IPS-11a (cell line): ENCODE measurements around the gene KIF21B.

Experiments
- H3K4me3 ChIP-seq: one replicate; pipeline ENCODE4 v1.5.1; 2013; ENCODE audit warnings: low read depth, low read length, control low read depth

KIF21B gene

GRCh38 chr1:201023517-201023902 is at the start of gene KIF21B:
Gene KIF21B (minus strand): TSS chr1:201023714. CDS start chr1:201023383, 331 bp downstream.
- peak within 1 kb of the TSS; percentile 47 for H3K4me3 ChIP-seq

- no peak overlapping the region for H3K4me3 ChIP-seq
These were observed 49.4 kb upstream of the KIF21B start for GRCh38 chr1:201072922-201073321.

GRCh38 chr1:201072149-201072548 is 48.6 kb upstream of the KIF21B start:
- no peak overlapping the region for H3K4me3 ChIP-seq

- no peak overlapping the region for H3K4me3 ChIP-seq
These were observed 46.1 kb upstream of the KIF21B start for GRCh38 chr1:201069636-201070035.

GRCh38 chr1:201068976-201069375 is 45.5 kb upstream of the KIF21B start:
- H3K4me3 ChIP-seq: no peak overlapping the region

- H3K4me3 ChIP-seq: no peak overlapping the region
These were observed 43.5 kb upstream of the KIF21B start for GRCh38 chr1:201066986-201067385.

- no peak overlapping the region for H3K4me3 ChIP-seq
These were observed 42.2 kb upstream of the KIF21B start for GRCh38 chr1:201065686-201066085.

- H3K4me3 ChIP-seq: no peak overlapping the region
These were observed 41.3 kb upstream of the KIF21B start for GRCh38 chr1:201064806-201065205.

GRCh38 chr1:201063145-201063544 is 39.6 kb upstream of the KIF21B start:
- no peak overlapping the region for H3K4me3 ChIP-seq

GRCh38 chr1:201062511-201063091 is 39.1 kb upstream of the KIF21B start:
- no peak overlapping the region for H3K4me3 ChIP-seq

- H3K4me3 ChIP-seq: no peak overlapping the region
These were observed 38.4 kb upstream of the KIF21B start for GRCh38 chr1:201061886-201062285.

- H3K4me3 ChIP-seq: no peak overlapping the region
These were observed 37.5 kb upstream of the KIF21B start for GRCh38 chr1:201061049-201061448.

GRCh38 chr1:201060586-201060985 is 37.1 kb upstream of the KIF21B start:
- no peak overlapping the region for H3K4me3 ChIP-seq

- H3K4me3 ChIP-seq: no peak overlapping the region
These were observed 36.5 kb upstream of the KIF21B start for GRCh38 chr1:201059871-201060555.

GRCh38 chr1:201059401-201059800 is 35.9 kb upstream of the KIF21B start:
- H3K4me3 ChIP-seq: no peak overlapping the region

- no peak overlapping the region for H3K4me3 ChIP-seq
These were observed 30.6 kb upstream of the KIF21B start for GRCh38 chr1:201054091-201054543.

GRCh38 chr1:201053155-201053860 is 29.8 kb upstream of the KIF21B start:
- no peak overlapping the region for H3K4me3 ChIP-seq

- no peak overlapping the region for H3K4me3 ChIP-seq
These were observed 27.9 kb upstream of the KIF21B start for GRCh38 chr1:201051399-201051798.

- no peak overlapping the region for H3K4me3 ChIP-seq
These were observed 27.2 kb upstream of the KIF21B start for GRCh38 chr1:201050515-201051277.

- H3K4me3 ChIP-seq: no peak overlapping the region
These were observed 25.8 kb upstream of the KIF21B start for GRCh38 chr1:201049248-201049831.

GRCh38 chr1:201048521-201048920 is 25.0 kb upstream of the KIF21B start:
- H3K4me3 ChIP-seq: no peak overlapping the region
